Ovary (tissue), 9 donors: ENCODE data around the gene KCNIP3. TPM values are rescaled to one million over a fixed set of nuclear protein-coding genes. Genes with fewer than 3 reads are reported as not detected.
A peak's percentile ranks its signal among the peaks of the same experiment; 100 is the strongest.

Experiments
- DNase-seq, 5 donors: peaks; one replicate each; pipeline ENCODE4 v3.0.0-alpha.2; 2019 to 2020
- H3K27ac ChIP-seq, 2 donors: fragments of 200-600 bp; one replicate each; pipeline versions ENCODE4 v1.5.1 to v1.8.0; 2019 to 2022
- H3K27me3 ChIP-seq: fragments of 200-600 bp; one replicate; pipeline ENCODE4 v1.8.0; 2022
- H3K36me3 ChIP-seq: fragments of 200-600 bp; sonication (generic); one replicate; pipeline ENCODE4 v1.5.1; 2019
- H3K4me1 ChIP-seq: one replicate; pipeline ENCODE4 v1.8.1; 2013; ENCODE audit warnings: mild to moderate bottlenecking, moderate library complexity; ENCODE audit not compliant: insufficient read depth
- H3K4me3 ChIP-seq: fragments of 200-600 bp; sonication (generic); one replicate; pipeline ENCODE4 v1.5.1; 2017
- H3K9me3 ChIP-seq, 2 donors: fragments of 200-600 bp in 1 of 2; sonication (generic) in 1 of 2; one replicate each; pipeline versions ENCODE4 v1.5.1 to v1.8.1; 2013 to 2019; ENCODE audit warnings: mild to moderate bottlenecking in 1 of 2, moderate library complexity in 1 of 2
- EP300 ChIP-seq: sonication (generic); formaldehyde crosslinking; IDR thresholded peaks from one replicate; pipeline ENCODE4 v1.6.1; 2017; ENCODE audit warnings: antibody characterized with exemption
- POLR2A ChIP-seq: fragments of 450-650 bp; IDR thresholded peaks from one replicate; pipeline ENCODE4 v1.6.1; 2017; ENCODE audit warnings: antibody characterized with exemption, mild to moderate bottlenecking, moderate library complexity
- WGBS, 3 donors: extraction: QIAGEN DNeasy Blood & Tissue Kit in 1 of 3; methylation state at CpG; one replicate each; pipeline versions ENCODE4 v1.1.5 to v1.1.7; 2013 to 2017; 5-methylcytosine and 5-hydroxymethylcytosine counted together
- intact Hi-C, 4 donors: fragments of 100-400 bp; cut with DNase I; formaldehyde crosslinking; loops; one replicate each; pipeline versions ENCODE4 v1.11.0 to v1.15.1; 2022 to 2023
- polyA plus RNA-seq, 2 donors: library from polyadenylated mRNA; stranded (reverse); fragments of 200-250 nt in 1 of 2; fragments of 350-450 nt in 1 of 2; fragmentation: Illumina TruSeq in 1 of 2; extraction: RNeasy Lipid Tissue Mini Kit (QIAGEN cat#74804) in 1 of 2; gene quantifications; one replicate each; pipeline ENCODE4 v1.2.3, GENCODE V29; 2013 to 2014
- total RNA-seq, 7 donors: library from RNA; depleted of rRNA in 2 of 7; stranded (reverse); fragments of >200 nt in 2 of 7; fragmentation: NEBNext Ultra II Directional in 3 of 7; extraction: Animal tissue kit (Norgen Biotek cat#: 25700) in 3 of 7; gene quantifications; one replicate each; pipeline versions ENCODE4 v1.1.0 to v1.2.4, GENCODE V29; 2016 to 2023
- TF ChIP-seq, protein P1 (sequence below), 3 donors: fragments of 450-650 bp in 2 of 3; fragments of 200-600 bp in 1 of 3; IDR thresholded peaks; one replicate each; pipeline versions ENCODE4 v1.5.1 to v1.8.0; 2016 to 2022; ENCODE audit warnings: antibody characterized with exemption in 3 of 3, mild to moderate bottlenecking in 1 of 3
- donor health status: DM: no; HTN: no; CAD: no; lungs with moderate emphysema.
- donor health status: DM: no; HTN: no; CAD: no.
- donor health status: Bipolar disorder and iron deficiency.
- donor health status: DM: yes; HTN: yes; CAD: no.
- donor health status: DM: no; HTN: no; CAD: no.
- donor health status: DM: yes; HTN: yes; CAD: no.

Gene KCNIP3
- total and polyA plus RNA-seq, 9 donors: 2.2 to 26.0 (median 11.7) TPM

DNA sequence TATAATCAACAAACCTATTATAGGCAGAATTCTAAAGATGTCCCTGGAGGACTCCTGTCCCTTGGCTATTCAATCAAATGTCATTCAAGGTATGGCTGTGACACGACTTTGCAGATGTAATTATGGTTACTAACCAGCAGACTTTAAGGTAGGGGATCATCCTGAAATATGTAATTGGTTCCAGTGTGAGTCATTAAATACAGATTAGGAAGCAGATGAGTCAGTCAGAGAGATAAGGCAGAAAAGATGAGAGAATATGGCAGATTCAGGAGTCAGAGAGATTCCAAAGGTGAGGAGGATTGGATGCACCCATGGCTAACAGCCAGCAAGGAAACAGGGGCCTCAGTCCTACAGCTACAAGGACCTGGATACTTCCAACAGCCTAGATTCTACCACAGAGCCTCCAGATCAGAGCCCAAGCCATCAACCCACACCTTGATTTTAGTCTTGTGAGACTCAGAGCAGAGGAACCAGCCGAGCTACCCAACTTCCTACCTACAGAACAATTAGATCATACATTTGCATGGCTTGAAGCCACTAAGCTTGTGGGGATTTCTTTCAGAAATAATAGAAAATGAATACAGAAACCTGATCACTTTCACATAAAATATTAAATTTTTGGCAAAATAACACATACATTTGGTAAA, 34.1 kb upstream of the KCNIP3 start:
- WGBS, 3 donors: 66 to 77% (median 71%) methylated on average over 2 of the region's 2 CpGs
- H3K27ac ChIP-seq: no peak overlapping the region
- no peak overlapping the region for H3K4me3 ChIP-seq
- no peaks in the 10 kb centered on the region for H3K9me3 ChIP-seq
- no peak for DNase-seq
- no peaks in the 10 kb centered on the region for H3K27me3 ChIP-seq
- H3K4me1 ChIP-seq: no peaks in the 10 kb centered on the region
- TF ChIP-seq EP300: no peak
- no peak for TF ChIP-seq POLR2A
- TF ChIP-seq, protein P1, sequence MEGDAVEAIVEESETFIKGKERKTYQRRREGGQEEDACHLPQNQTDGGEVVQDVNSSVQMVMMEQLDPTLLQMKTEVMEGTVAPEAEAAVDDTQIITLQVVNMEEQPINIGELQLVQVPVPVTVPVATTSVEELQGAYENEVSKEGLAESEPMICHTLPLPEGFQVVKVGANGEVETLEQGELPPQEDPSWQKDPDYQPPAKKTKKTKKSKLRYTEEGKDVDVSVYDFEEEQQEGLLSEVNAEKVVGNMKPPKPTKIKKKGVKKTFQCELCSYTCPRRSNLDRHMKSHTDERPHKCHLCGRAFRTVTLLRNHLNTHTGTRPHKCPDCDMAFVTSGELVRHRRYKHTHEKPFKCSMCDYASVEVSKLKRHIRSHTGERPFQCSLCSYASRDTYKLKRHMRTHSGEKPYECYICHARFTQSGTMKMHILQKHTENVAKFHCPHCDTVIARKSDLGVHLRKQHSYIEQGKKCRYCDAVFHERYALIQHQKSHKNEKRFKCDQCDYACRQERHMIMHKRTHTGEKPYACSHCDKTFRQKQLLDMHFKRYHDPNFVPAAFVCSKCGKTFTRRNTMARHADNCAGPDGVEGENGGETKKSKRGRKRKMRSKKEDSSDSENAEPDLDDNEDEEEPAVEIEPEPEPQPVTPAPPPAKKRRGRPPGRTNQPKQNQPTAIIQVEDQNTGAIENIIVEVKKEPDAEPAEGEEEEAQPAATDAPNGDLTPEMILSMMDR (IDR thresholded peaks at IDR 0.05): no peak
- no peaks in the 10 kb centered on the region for H3K36me3 ChIP-seq
- intact Hi-C loops: no loop called here

DNA sequence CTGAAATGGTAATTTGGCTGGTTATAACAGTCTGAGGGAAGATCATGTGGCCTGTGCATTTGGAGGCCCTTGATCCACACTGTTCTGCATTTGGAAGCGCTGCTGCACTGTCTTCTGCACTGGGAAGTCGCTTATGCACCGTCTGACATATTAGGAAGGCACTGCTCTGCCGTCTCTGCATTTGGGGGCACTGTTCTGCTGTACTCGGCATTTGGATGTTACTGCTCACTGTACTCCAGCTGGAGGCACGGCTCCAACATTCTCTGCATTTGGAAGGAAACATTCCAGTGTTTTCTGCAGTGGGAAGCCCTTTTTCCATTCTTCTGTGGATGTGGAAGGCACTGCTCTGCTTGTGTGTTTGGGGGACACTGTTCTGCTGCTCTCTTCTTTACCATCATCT, 32.5 kb upstream of the KCNIP3 start:
- no peaks in the 10 kb centered on the region for H3K36me3 ChIP-seq
- intact Hi-C loops: no loop called here
- no peaks in the 10 kb centered on the region for H3K27me3 ChIP-seq
- no peak for TF ChIP-seq POLR2A
- no peak for TF ChIP-seq EP300
- TF ChIP-seq, protein P1 (IDR thresholded peaks at IDR 0.05): no peak
- no peaks in the 10 kb centered on the region for H3K9me3 ChIP-seq
- no peak overlapping the region for H3K4me3 ChIP-seq
- H3K27ac ChIP-seq: no peak overlapping the region
- no peak for DNase-seq
- H3K4me1 ChIP-seq: no peaks in the 10 kb centered on the region
- WGBS, 3 donors: 17 to 20% (median 18%) methylated on average over 6 of the region's 6 CpGs

DNA sequence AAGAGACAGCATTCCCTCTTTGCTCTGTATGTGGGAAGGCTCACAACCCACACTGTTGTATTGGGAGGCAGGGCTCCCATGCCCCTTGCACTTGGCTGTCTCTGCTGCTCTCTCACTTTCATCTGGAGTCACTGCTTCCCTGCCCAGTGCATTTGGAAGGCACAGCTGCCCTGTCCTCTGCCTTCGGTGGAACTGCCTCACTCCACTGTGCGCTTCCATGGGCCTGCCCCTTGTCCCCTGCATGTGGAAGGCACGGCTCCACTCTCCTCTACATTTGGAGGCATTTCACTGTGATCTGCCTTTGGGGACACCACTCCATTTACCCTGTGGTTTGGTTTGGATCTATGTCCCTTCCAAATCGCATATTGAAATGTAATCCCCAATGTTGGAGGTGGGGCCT, 32.0 kb upstream of the KCNIP3 start:
- no peak overlapping the region for H3K4me3 ChIP-seq
- H3K27ac ChIP-seq: no peak overlapping the region
- H3K36me3 ChIP-seq: no peaks in the 10 kb centered on the region
- H3K9me3 ChIP-seq: no peaks in the 10 kb centered on the region
- TF ChIP-seq EP300: no peak
- TF ChIP-seq POLR2A: no peak
- TF ChIP-seq, protein P1 (IDR thresholded peaks at IDR 0.05): no peak
- H3K27me3 ChIP-seq: no peaks in the 10 kb centered on the region
- 79 to 83% (median 80%) methylated on average over 4 of the region's 4 CpGs for WGBS, 3 donors
- no peaks in the 10 kb centered on the region for H3K4me1 ChIP-seq
- peak in 1 of 5 donors; percentile 3 for DNase-seq
- intact Hi-C loops: no loop called here

DNA sequence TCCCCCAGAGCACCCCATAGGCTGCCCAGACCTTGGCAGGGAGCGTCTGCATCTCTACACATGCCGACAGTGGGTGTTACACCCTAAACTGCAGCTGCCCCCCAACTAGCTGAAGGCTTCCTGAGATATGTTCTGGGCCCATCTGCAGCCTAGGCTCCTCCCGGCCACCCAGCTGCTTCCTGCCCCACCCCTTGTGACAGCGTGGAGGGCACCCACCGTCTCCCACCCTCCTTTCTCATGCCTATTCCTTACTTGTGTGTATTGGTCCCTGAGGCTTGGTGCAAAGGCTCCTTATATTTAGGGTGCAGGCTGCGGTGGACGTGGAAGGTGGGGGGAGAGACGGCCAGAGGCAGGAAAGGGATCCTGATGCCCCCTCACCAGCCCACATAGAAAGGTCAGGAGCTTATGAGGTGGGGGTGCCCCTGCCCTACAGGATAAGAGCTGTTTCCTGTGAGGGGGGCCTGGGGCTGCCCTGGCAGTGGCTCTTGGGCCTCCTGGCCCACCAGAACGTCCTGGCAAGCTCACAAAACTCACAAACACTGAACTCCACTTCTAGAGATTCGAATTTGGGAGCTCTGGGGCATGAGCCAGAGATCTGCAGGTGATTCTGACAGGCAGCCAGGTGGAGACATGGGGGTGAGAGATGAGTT, 30.2 kb upstream of the KCNIP3 start:
- 74 to 82% (median 79%) methylated on average over 10 of the region's 10 CpGs for WGBS, 3 donors
- Histone ChIP-seq H3K4me1 (no peaks in the 10 kb centered on the region), H3K9me3 (no peaks in the 10 kb centered on the region), H3K27me3 (no peaks in the 10 kb centered on the region), H3K36me3 (no peaks in the 10 kb centered on the region), H3K27ac (no peak overlapping the region), H3K4me3 (no peak overlapping the region)
- intact Hi-C loops: no loop called here
- TF ChIP-seq POLR2A (no peak), EP300 (no peak)
- TF ChIP-seq, protein P1 (IDR thresholded peaks at IDR 0.05): no peak
- DNase-seq: peak in 2 of 5 donors; percentile 6 to 11
